Measurements from ENCODE around the gene RALA.
A peak's percentile ranks its signal among the peaks of the same experiment; 100 is the strongest.

Gene RALA, protein sequence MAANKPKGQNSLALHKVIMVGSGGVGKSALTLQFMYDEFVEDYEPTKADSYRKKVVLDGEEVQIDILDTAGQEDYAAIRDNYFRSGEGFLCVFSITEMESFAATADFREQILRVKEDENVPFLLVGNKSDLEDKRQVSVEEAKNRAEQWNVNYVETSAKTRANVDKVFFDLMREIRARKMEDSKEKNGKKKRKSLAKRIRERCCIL

DNA sequence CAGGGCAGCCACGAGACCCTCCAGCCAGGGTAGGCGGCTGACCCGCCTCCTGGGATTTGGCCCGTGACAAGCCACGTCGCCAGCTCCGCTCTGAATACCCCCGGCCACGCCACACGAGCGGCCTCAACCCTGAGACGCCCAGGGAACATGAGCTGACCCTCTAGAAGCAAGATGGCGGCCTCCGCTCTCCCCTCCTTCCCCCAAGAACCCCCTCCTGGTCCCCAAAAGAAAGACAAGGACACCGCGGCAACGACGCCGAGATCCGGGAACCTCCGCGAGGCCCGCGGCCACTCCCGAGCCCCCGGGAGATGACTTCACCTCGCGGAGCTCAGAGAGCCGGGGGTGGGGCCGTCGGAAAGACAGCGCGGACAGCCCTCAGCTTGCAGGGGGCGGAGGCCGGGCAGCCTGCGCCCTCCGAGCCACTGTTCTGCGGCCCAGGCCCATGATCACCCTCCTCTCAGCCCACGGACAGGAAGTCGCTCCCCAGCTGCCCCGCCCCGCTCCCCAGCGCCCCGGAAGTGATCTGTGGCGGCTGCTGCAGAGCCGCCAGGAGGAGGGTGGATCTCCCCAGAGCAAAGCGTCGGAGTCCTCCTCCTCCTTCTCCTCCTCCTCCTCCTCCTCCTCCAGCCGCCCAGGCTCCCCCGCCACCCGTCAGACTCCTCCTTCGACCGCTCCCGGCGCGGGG, at the start of gene RALA:
Gene RALA, plus strand, starts transcription at position 526 of the 685 bp plus-strand sequence. CDS start 63,096 bp downstream, outside the sequence.
- Histone ChIP-seq H3K9me2 (replicated peaks; ENCODE audit: insufficient read depth, low read length) (no peaks in the 10 kb centered on the region), H2AFZ (ENCODE audit: low read depth, low read length, severe bottlenecking) (peak within 1 kb of the TSS; percentile 85), H3K9me3 (ENCODE audit: insufficient read depth, low read length) (no peaks in the 10 kb centered on the region), H3K27ac (ENCODE audit: low read depth, low read length) (peak within 1 kb of the TSS; percentile 44), H3K4me3 (ENCODE audit: insufficient read depth, low read length, poor library complexity, severe bottlenecking) (peak within 1 kb of the TSS; percentile 84), H3K36me3 (ENCODE audit: low read length) (no peaks in the 10 kb centered on the region), H4K20me1 (ENCODE audit: low read depth, low read length) (peaks cover 9% of the 10 kb centered on the region), H3F3A (ENCODE audit: insufficient read depth) (peaks cover 11% of the 10 kb centered on the region), H3K9ac (ENCODE audit: low read length) (peak within 1 kb of the TSS; percentile 79), H3K79me2 (ENCODE audit: insufficient read depth, low read length) (peaks cover 46% of the 10 kb centered on the region), H3K27me3 (ENCODE audit: low read length) (no peaks in the 10 kb centered on the region), H3K4me2 (ENCODE audit: low read depth, low read length, poor library complexity, severe bottlenecking) (peak within 1 kb of the TSS; percentile 92)
- no peak for TF ChIP-seq EZH2phosphoT487 (conservative IDR thresholded peaks at IDR 0.05; ENCODE audit: low read length)
- TF ChIP-seq, protein P1, sequence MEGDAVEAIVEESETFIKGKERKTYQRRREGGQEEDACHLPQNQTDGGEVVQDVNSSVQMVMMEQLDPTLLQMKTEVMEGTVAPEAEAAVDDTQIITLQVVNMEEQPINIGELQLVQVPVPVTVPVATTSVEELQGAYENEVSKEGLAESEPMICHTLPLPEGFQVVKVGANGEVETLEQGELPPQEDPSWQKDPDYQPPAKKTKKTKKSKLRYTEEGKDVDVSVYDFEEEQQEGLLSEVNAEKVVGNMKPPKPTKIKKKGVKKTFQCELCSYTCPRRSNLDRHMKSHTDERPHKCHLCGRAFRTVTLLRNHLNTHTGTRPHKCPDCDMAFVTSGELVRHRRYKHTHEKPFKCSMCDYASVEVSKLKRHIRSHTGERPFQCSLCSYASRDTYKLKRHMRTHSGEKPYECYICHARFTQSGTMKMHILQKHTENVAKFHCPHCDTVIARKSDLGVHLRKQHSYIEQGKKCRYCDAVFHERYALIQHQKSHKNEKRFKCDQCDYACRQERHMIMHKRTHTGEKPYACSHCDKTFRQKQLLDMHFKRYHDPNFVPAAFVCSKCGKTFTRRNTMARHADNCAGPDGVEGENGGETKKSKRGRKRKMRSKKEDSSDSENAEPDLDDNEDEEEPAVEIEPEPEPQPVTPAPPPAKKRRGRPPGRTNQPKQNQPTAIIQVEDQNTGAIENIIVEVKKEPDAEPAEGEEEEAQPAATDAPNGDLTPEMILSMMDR (IDR thresholded peaks at IDR 0.05; ENCODE audit: insufficient read depth, low read length, poor library complexity, severe bottlenecking), result no peak

DNA sequence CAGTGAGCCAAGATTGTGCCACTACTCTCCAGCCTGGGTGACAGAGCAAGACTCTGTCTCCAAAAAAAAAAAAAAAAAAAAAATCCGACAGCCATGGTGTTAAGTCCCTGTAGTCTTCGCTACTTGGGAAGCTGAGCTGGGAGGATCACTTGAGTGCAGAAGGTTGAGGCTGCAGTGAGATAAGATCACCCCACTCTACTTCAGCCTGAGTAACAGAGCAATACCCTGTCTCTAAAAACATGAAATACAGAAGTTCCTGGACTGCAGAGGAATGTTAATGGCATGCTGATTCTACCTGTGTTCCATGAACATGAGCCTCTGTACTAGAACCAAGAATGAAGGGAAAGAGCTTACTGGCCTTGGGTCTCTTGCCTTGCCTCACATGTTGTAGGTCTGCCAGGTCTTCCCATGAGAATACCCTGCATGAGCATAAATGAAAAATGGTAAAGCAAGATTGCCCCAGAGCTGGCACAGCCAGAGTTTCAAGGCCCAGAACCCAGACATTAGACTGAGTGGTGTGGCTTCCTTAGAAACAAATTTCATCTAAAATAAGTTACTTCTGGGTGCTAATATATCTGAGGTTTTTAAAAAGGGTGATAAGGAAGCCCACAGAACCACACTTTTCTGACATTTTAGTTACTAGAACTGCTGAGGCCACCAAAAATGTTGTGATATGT, 48.6 kb upstream of the RALA start:
- Histone ChIP-seq H3K36me3 (ENCODE audit: low read length) (peaks cover 30% of the 10 kb centered on the region; the same call in 1 of the 2 replicates), H3K79me2 (ENCODE audit: insufficient read depth, low read length) (peaks cover 4% of the 10 kb centered on the region; the same call in 1 of the 2 replicates), H3K9me3 (ENCODE audit: insufficient read depth, low read length) (no peaks in the 10 kb centered on the region), H3K27ac (ENCODE audit: low read depth, low read length) (no peak overlapping the region), H3K4me3 (ENCODE audit: insufficient read depth, low read length, poor library complexity, severe bottlenecking) (no peak overlapping the region), H3K27me3 (ENCODE audit: low read length) (no peaks in the 10 kb centered on the region), H3K4me2 (ENCODE audit: low read depth, low read length, poor library complexity, severe bottlenecking) (no peak overlapping the region), H2AFZ (ENCODE audit: low read depth, low read length, severe bottlenecking) (no peak overlapping the region), H3F3A (ENCODE audit: insufficient read depth) (no peaks in the 10 kb centered on the region), H3K9me2 (replicated peaks; ENCODE audit: insufficient read depth, low read length) (no peaks in the 10 kb centered on the region), H3K9ac (ENCODE audit: low read length) (no peak overlapping the region), H4K20me1 (ENCODE audit: low read depth, low read length) (no peaks in the 10 kb centered on the region)
- TF ChIP-seq EZH2phosphoT487 (conservative IDR thresholded peaks at IDR 0.05; ENCODE audit: low read length), result no peak
- TF ChIP-seq, protein P1 (IDR thresholded peaks at IDR 0.05; ENCODE audit: insufficient read depth, low read length, poor library complexity, severe bottlenecking), result no peak

DNA sequence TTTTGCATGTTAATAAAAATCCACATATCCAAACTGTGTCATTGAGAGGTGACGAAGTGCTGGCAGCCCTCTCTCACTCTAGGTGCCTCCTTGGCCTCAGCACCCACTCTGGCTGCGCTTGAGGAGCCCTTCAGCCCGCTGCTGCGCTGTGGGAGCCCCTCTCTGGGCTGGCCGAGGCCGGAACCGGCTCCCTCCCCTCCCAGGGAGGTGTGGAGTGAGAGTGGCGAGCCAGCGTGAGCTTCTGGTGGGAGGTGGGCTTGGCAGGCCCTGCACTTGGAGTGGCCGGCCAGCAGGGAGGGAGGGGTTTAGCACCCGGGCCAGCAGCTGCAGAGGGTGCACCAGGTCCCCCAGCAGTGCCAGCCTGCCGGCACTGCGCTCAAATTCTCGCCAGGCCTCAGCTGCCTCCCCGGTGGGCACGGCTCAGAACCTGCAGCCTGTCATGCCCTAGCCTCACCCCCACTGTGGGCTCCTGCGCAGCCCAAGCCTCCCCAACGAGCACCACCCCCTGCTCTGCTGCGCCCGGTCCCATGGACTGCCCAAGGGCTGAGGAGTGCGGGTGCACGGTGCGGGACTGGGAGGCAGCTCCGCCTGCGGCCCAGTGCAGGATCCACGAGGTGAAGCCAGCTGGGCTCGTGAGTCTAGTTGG, 46.0 kb upstream of the RALA start:
- no peaks in the 10 kb centered on the region for H3K9me2 ChIP-seq (replicated peaks; ENCODE audit: insufficient read depth, low read length)
- H3F3A ChIP-seq (ENCODE audit: insufficient read depth), result no peaks in the 10 kb centered on the region
- no peak overlapping the region for H3K4me3 ChIP-seq (ENCODE audit: insufficient read depth, low read length, poor library complexity, severe bottlenecking)
- no peak overlapping the region for H3K27ac ChIP-seq (ENCODE audit: low read depth, low read length)
- peaks cover 14% of the 10 kb centered on the region; the same call in 1 of the 2 replicates for H3K36me3 ChIP-seq (ENCODE audit: low read length)
- no peaks in the 10 kb centered on the region for H4K20me1 ChIP-seq (ENCODE audit: low read depth, low read length)
- TF ChIP-seq, protein P1 (IDR thresholded peaks at IDR 0.05; ENCODE audit: insufficient read depth, low read length, poor library complexity, severe bottlenecking), result no peak
- TF ChIP-seq EZH2phosphoT487 (conservative IDR thresholded peaks at IDR 0.05; ENCODE audit: low read length), result no peak
- H3K4me2 ChIP-seq (ENCODE audit: low read depth, low read length, poor library complexity, severe bottlenecking), result no peak overlapping the region
- no peaks in the 10 kb centered on the region for H3K27me3 ChIP-seq (ENCODE audit: low read length)
- H3K9me3 ChIP-seq (ENCODE audit: insufficient read depth, low read length), result no peaks in the 10 kb centered on the region
- no peak overlapping the region for H3K9ac ChIP-seq (ENCODE audit: low read length)
- H2AFZ ChIP-seq (ENCODE audit: low read depth, low read length, severe bottlenecking), result no peak overlapping the region
- H3K79me2 ChIP-seq (ENCODE audit: insufficient read depth, low read length), result no peaks in the 10 kb centered on the region

Data from SU-DHL-6 (cell line).